CD4-positive, alpha-beta T cell treated with Interleukin-15 for 1 hour (primary cell): Measurements from ENCODE around the gene ERMAP.

Experiments used
- DNase-seq: peaks from one replicate; pipeline ENCODE4 v3.0.0-alpha.2; 2020

ERMAP gene

DNA sequence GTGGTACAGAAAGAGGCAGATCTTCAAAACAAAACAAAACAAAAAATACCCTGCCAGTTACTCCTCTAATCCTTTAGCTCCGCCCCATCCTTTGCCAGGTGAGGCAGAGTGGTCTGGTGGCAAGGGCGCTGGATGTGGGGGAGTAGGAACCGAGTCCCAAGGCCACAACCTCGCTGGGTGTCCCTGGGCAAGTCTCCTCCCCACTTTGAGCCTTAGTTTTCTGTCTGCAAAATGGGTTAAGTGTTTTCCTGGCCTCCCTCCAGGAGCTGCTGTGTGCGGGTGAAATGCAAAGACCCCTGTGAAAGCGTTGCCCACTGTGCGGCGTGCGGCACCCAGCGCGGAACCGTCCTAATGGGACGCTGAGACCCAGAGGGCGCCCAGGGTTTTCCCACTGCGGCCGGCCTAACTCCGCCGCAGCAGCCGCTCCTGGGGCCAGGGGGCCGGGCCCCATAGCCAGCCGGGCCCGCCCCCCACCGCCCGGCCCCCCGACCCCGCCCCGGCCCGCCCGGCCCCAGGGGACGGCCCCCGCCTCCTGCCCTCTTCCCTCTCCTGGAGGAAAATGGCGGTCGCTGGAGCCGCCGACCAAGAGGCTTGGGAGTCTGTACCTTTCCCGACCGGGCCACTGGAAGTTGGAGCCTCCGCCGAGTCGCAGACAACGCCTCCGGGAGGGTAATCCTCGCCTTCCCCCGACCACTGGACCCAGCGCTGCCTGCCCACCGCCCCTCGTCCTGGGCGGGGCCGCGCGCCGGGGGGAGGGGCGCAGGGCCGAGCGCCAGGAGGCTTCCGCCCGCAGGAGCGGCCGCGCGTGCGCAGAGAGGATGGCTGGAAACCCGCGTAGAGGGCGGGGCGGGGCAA lies at the start of gene ERMAP, which contains the start of gene SVBP:
TSS of gene ERMAP (plus strand) at position 538 of the 855 bp plus-strand sequence. CDS start 13,327 bp downstream, outside the sequence.
TSS of gene SVBP (minus strand) at position 813 of the 855 bp plus-strand sequence. CDS start 853 bp downstream, outside the sequence.
- peak; percentile 92 for DNase-seq

GRCh38 chr1:42767510-42768000 lies 49.4 kb upstream of the ERMAP start:
- no peak for DNase-seq

DNA sequence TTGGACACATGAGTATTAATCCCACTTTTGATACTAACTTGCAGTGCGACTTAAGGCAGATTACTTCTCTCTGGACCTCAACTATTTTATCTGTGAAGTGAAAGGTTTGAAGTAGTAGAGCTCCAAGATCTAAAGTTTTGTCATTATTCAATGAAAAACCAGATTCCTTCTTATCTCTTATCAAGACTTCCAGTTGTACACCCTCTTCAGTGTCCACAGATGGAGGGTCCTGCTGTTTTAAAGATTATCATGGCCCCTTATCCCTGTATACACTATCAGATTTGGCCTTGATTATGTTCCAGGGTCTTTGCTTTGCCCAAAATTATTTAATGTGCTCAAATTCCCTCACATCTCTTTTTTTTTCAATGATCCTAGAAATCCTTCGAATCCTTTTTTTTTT lies 48.8 kb upstream of the ERMAP start:
- no peak for DNase-seq

- DNase-seq, result no peak
Measured at GRCh38 chr1:42769811-42770210, 47.1 kb upstream of the ERMAP start.

- no peak for DNase-seq
Measured at GRCh38 chr1:42773420-42773819, 43.5 kb upstream of the ERMAP start.

DNA sequence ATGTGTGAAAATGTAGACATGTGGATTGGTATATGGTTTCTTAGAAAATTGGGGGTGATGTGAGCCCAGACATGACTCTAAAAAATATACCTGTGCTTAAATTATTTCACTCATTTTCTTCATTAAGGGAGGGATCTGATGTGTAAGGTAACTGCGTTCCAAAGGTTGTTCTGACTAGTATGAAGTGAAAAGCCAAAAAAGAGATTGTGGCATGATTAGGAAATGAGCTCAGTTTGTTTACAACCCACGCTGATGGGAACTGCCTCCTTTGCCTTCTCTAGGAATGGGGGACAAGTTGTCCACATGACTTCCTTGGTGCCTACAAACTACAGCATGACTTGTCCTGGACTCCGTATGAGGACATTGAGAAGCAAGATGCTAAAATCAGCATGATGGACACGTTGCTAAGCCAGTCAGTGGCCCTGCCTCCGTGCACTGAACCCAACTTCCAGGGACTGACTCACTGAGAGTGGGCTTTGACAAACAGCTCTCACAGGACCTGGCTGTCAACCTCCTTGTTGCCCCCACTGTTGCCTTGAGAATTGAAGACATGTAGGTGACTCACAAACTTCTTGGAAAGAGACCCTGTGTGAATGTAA lies 41.9 kb upstream of the ERMAP start:
- no peak for DNase-seq

DNA sequence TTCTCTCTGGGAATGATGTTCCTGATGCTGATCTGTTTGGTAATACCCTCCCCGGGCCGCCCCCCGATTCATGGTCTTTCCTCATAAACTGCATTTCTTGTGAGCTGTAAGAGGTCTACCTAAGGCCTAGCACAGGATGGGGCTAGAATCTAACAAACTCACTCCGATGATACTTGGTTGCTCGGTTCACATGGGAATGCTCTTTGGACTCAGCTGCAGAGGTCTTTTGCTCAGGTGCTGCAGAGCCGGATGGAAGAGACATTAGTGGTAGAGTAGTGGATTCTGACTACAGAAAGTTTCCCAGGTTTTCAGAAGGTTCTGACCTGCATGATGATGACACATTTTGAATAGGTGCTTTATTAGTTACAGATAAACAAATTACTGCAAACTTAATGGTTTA lies 40.4 kb upstream of the ERMAP start:
- no peak for DNase-seq

DNA sequence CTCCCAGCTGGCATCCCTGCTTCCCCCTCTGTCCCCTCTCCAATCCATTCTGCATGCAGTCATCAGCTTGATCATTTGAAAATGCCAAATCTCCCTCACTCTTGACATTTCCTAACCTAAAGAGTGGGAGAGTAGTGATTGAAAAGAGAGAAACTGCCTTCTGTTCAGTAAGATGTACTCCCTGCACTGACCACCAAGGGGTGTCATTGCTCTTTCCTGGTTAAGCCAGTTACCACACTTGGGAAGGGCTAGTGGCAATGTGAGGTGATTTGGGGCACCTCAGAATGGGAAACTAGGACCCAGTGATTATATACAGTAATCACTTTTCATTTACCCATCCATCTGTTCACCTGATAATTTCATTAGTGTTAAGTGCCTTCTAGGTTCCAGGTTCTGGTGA lies 39.1 kb upstream of the ERMAP start:
- DNase-seq, result no peak

DNA sequence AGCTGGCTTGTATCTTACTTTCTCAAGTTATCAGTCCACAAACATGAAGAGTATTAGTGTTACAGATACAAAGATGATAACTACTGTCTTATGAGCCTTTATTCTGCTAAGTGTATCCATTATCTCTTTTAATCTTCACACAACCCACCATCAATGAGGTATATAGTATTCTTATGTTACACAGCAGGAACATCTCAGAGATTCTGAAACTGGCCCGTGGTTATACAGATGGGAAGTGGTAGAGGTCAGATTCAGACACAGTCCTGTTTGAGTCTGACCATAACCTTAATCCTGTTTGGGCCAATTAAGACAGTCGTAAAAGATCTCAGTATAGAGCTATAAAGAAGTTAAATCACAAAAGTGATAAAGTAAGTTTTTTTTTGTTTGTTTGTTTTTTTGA lies 37.2 kb upstream of the ERMAP start:
- no peak for DNase-seq

DNA sequence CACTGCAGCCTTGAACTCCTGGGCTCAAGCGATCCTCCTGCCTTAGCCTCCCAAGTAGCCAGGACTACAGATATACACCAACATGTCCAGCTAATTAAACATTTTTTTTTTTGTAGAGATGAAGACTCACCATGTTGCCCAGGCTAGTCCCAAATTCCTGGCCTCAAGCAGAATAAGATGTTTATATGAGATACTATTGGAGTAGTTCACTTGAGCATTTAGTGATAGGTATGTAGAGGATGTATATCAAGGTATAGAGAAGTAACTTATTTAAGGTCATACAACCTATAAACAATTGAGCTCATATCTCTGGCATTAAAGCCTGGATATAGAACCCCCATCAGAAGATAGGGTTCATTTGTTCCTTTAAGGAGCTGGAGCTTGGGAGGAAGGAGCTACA lies 36.7 kb upstream of the ERMAP start:
- DNase-seq, result no peak

- no peak for DNase-seq
Measured at GRCh38 chr1:42783092-42783491, 33.8 kb upstream of the ERMAP start.

GRCh38 chr1:42784547-42784945 lies 32.4 kb upstream of the ERMAP start:
- no peak for DNase-seq

DNA sequence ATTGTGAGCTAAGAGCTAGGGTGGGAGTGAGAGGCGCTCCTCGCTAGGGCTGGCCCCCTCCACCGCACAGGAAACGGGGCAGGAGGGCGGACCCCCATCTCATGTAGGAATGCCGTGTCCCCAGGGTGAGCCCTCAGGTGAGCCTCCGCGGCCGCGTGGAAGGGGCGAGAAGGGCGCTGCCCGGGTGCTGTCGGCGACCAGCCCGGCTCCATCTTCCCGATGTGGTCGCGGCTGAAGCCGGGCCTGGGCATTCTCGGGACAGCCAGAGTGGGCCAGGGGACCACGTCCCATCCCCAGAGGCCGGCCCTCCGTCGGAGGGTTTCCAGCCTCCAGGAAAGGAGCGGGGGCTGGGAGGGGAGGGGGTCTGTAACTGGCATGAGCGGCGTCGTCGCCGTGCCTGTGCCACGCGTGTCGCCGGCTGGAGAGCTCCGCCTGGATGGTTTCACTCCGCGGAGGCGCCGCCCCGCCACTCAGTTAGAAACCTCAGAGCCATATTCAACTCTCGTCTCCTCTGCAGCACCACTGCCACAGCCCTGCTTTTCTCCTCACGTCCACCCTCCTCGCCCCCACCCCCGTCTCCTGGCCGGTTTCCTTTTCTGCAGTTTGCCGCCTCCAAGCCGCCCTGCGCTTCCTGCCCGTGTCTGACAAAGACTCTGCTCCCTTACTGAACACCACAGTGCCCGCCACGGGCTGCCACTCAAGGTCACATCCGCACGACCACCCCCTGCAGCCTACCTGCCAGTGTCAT lies 31.8 kb upstream of the ERMAP start, which contains the start of gene TMEM269:
TSS of gene TMEM269 (plus strand) at position 46 of the 748 bp plus-strand sequence. CDS start 4,903 bp downstream, outside the sequence.
- peak; percentile 20 for DNase-seq

DNA sequence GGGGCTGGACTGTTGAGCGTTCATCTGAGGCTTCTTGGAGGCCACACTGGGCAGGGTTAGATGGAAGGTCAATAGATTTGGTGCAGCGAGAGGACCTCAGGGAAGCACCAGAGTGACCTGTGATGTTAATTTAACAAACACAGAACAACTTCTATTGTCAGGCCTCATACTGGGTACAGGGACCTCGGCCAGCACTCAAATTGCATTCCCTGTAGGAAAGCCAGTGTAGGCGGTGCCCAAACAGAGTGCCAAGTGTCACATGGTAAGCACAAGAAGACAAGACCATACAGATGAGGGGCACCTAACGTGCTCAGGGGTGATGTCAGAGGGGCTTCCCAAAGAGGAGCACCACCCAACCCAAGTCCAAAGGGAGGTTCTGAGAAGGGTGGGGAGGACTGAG lies 30.8 kb upstream of the ERMAP start:
- no peak for DNase-seq

DNA sequence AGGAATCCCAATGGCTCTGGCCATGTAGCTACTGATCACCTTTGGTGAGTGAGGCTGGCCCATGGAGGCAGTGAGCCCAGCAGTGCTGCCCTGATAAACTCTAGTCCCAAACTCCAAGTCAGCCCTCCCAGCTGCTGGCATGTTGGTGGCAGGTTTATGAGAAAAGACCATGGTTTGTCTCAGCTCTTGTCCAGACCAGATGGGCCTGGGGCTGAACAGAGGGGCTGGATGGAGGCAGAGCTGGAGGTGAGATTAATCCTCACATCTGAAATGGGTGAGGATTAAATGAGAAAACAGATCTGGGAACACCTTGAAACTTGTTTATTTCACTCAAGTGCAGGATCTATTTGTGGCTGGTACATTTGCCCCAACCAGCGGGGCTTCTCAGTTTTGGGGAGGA lies 28.9 kb upstream of the ERMAP start:
- DNase-seq, result no peak

DNA sequence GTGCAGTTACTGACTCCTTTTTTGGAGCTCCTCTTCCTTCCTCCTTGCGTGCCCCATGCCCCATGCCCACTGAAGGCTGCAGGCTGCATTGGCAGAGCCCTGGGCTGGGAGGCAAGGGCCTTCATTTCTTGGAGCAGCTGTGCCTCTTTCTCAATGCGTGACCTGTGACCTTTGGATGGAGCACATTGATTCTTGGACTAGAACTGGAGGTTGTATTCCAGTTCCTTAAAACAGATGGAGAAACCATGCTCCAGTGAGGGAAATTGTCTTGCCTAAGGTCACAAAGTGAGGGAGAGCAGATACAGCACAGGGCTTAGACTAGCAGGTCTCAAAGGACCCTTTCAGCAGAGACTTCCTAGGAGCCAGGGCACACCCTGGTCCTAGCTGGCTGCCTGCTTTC lies 23.1 kb upstream of the ERMAP start:
- DNase-seq, result no peak

DNA sequence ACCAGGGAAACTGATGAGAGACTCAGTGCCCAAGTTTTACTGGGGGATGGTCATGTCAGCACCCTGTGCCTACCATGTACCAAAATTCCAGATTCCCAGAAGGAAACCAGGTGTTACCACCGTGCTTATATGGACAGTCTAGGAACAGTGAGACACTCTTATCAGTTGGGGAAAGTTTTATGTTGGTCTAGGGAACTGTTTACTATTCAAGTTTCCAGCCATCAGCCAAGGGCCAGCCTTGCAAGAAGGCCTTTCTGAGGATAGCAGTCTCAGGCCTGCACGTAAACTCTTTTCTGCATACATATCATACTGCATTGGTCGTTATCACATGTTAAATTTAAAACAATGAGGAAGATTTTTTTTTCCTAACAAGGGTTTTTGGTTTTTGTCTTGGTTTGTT lies 19.5 kb upstream of the ERMAP start:
- no peak for DNase-seq

DNA sequence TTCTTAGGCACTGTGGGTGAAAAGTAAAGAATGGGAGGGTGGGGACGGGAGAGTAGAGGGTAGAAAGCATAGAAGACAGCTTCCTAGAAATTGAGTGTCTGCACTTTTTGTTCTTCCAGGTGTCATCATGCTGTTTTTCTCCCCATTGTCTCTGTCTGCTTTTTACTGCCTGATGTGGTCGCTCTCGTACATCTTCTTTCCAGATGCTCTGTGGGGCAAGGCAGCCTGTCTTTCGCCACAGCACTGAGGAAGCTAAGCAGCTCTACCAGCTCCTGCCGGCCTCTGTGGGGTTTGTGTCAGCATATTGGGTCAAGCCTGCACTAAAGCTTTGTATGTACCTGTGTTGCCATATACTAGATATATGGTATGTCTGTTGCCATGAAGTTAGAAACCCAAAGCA lies 18.9 kb upstream of the ERMAP start:
- DNase-seq, result no peak

GRCh38 chr1:42801832-42802473 lies 15.0 kb upstream of the ERMAP start:
- no peak for DNase-seq

DNA sequence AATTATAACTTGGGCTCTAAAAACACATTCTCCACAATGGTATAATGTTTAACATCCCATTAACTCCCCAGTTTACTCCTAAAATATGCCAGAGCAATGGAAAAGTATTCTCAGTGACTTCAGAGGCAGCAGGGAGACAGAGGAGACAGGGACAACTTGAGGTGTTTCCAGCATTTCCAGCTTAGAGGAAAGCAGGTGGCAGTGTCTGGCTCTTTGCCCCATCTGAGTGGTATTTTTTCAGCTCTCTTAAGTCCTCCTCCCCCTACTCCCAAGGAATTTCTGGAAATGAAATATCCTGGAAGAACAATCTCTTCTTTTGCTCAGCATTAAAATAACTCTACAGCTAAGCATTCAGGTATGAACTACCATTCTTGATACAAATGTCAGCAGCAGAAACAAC lies 10.8 kb upstream of the ERMAP start:
- DNase-seq, result no peak

DNA sequence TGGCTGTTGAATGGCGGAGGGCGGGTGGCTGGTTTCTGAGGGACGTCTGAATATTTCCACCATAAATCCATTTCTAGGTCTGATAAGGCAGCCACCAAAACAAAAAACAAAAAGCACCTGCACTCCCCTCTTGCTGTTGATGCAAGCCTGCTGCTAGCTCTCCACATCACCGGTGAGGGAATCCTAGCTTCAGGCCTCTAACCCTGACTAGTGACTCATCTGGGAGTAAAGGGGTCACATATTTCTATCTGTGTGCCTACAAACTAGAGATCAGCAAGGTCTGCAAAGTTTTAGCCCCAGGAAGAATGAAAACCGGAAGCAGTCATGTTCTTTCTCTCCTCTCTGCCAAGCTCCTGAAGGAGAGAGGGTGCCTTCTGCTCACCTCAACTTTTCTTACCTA lies 10.3 kb upstream of the ERMAP start:
- no peak for DNase-seq

DNA sequence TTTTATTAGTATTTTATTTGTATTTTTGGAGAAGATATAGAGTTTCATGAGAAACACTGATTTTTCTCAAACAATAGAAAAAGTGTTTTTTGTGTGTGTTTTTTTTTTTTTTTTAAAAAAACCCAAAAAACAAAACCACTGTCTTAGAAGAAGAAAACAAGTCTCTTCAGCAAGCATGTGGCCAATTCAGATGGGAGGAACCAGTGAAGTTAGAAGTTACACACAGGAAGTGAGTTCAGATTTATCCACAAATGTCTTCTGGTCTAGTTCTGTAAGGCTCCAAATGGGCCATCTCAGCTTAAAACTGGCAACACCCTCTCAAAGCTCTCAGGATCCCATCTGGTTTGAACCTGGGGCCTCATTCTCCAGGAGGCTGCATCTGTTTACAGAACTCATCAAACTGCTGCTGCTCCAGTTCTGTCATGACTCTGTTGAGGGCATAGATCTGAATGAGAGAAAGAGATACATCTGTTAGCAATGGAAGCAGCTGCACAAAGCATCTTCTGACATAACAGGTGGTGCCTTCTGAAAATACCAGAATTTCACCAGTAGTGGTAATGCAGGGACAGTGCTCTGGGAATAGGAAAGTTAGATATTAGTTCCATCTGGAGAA lies 9.8 kb upstream of the ERMAP start:
- DNase-seq, result no peak
